G401.6 (cell line): ENCODE measurements around the gene CTXN1.
"Not testable (repeated sequence)": the region's sequence is repeated elsewhere in the genome, so short reads cannot be mapped to it uniquely, and the experiment has no call there.

Experiments
- FAIRE-seq: peaks from 2 replicates; lab custom pipeline; 2012; peaks lifted over from hg19 to GRCh38; lab: Jason Lieb, UNC

The CTXN1 gene

DNA sequence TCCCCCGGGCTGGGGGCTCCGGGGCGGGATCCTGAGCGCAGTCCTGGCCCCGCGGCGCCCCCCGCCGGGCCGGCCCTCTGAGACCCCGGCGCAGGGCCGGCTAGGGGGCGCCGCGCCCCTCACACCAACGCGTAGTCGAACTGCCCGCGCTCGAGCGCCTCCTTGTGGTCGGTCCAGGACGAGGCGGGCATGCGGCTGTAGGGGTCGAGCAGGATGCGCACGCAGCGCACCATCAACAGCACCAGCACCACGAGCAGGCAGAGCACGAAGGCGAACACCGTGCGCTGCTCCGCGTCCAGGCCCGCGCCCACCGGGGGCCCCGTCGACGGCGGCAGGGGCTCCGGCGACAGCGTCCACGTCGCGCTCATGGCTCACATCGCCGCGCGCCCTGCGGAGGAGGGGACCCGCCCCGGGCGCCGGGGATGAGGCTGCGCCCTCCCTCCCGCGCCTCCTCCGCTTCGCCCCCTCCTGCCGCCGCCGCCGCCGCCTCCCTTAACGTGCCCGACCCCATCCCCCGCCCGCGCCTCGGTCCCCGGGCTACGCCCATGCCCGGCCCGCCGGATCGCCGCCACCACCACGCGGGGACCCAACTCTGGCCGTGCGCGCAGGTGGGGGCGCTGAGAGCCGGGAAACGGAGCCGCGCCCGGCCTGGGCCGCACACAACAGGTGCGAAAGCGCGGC, 624 bp downstream of the CTXN1 start:
- no peak for FAIRE-seq

DNA sequence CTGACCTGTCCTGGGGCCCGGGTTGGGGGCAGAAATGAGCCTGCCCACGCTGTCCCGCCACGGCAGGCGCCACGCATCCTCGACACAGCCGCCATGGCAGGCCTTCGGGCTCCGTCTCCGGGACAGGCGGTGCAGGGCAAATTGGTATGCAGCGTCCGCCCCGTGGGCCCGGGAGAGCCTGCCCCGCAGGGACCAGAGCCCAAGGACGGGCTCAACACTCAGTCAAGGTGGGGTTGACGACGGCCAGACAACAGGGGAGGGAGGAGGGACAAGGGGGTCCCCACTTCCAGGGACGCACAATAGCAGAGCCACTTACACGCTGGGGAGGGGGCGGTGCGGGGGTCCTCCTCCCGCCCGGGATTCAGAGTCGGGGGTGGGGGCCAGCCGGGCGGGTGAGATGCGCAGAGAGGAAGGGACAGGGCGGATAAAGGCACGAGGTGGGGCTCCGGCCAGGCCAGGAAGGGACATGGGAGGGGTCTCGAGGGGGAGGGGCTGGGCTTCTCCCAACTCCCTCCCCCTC, 1.2 kb downstream of the CTXN1 start:
- no peak for FAIRE-seq

DNA sequence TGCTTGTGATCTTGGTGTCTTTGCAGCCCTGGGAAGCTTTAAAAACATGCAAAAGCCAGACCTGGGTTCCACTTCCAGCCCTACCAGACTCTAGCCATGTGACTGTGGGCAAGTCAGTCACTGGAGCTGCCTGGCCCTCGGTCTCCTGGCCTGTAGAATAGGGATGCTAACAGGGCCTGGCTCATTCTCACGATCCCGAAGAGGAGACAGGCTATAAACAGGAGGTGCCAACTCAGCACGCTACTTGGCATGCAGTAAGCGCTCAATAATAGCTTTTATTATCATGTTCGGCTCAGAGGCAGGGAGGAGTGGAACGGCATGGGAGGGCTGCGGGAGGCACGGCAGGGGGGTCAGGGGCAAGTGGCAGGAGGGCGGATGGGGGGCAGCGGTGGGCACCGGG, 1.7 kb downstream of the CTXN1 start:
- no peak for FAIRE-seq

DNA sequence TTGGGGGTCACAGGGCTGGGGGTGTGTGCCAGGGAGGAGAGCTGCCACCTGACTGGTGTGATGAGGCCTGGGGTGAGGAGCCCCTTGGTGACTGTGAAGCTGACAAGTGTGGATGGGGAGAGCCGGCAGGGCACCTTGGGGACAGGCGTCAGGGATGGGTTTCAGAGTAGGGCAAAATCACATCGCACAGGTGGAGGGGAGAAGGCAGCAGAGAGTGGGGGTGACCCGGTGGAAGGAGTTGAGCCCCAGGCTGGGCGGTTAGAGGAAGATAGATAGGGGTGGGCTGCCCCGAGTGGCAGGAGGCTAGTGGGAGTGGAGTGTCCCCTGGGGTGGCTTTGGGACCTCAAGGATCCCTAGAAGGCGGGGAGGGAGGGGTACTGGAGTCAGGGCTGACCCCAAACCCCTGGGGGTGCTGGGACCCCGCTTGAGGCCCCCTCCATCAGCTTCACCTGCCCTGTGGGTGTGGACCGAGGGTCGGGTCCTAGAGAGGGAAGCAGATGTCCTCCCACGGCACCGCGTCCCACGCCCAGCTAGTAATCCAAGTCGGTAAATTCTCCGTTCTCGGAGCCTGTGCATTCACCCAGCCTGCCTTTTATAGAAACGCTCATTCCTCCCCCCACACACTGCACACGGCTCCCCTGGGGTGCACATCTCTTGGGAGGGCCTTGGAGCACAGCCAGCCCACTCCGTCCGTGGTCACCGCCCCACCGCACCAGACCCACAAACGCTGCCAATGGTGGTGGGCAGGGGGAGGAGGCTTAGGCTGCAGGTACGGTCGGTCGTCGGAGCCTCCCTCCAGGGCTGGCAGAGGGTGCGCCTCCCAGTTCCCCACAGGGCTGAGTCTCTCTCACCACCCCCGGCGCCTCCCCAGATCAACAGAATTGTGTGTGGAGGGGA, 2.4 kb downstream of the CTXN1 start:
- no peak for FAIRE-seq

DNA sequence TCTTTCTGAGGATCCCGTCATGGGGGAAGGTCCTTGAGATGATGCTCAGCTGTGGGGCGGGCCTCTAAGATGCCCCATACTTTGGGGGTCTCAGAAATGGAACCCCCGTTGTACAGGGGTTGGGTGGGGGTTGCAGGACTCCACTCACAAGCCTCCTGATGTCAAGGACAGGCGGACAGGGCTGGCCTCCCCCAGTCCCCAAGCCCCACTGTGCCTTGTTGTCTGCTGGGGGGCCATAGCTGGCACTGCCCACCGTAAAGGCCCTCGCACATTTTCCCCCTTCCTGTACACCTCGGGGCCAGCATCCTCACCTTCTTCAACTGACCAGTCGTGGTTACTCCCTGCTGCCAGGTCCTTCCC, 3.1 kb downstream of the CTXN1 start:
- no peak for FAIRE-seq

DNA sequence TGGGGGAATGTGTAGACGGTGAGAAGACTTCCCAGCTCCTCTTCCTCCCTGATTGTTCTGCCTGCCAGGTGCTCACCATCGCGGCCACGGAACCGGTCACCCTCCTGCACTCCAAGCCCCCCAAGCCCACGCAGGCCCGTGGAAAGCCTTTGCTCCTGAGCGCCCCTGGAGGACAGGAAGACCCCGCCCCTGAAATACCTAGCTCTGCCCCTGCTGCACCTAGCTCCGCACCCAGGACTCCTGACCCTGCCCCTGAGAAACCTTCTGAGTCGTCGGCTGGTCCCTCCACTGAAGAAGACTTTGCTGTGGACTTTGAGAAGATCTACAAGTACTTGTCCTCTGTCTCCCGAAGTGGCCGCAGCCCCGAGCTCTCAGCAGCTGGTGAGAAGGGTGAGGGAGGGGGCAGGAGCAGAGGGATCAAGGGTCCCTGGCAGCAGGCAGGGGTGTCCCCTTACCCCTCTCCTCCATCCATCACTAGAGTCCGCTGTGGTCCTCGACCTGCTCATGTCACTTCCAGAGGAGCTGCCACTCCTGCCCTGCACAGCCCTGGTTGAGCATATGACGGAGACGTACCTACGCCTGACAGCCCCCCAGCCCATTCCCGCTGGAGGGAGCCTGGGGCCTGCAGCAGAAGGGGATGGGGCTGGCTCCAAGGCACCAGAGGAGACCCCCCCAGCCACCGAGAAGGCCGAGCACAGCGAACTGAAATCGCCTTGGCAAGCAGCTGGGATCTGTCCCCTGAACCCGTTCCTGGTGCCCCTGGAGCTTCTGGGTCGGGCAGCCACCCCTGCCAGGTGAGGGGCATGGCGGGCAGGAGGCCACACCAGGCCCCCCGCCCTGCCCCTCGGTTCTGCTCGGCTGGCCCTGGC, 3.7 kb downstream of the CTXN1 start:
- no peak for FAIRE-seq

DNA sequence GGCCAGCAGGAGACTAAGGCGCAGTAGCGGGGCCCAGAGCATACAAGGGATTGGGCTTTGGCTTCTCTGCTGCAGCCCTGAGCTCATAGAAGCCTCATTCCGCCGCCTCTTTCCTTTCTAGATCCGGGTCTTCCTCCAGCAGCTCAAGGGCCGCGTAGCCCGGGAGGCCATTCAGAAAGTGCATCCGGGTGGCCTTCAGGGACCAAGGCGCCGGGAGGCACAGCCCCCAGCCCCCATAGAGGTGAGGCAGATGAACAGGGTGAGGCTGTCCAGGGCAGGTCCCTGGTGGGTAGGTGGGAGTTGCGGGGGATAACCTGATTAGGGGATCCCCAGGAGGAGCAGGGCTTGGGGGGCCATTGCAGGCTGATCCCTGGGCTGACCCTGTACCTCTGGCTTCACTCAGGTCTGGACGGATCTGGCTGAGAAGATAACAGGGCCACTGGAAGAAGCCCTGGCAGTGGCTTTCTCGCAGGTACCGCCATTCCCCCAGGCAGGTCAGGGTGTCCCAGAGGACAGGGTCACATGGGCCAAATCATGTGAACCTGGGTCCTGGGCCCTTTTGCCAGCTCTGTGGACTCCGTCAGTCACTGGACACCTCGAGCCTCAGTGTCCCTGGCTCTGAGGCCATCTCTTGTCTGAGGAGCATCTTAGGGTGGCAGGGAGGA, 4.5 kb downstream of the CTXN1 start:
- no peak for FAIRE-seq

DNA sequence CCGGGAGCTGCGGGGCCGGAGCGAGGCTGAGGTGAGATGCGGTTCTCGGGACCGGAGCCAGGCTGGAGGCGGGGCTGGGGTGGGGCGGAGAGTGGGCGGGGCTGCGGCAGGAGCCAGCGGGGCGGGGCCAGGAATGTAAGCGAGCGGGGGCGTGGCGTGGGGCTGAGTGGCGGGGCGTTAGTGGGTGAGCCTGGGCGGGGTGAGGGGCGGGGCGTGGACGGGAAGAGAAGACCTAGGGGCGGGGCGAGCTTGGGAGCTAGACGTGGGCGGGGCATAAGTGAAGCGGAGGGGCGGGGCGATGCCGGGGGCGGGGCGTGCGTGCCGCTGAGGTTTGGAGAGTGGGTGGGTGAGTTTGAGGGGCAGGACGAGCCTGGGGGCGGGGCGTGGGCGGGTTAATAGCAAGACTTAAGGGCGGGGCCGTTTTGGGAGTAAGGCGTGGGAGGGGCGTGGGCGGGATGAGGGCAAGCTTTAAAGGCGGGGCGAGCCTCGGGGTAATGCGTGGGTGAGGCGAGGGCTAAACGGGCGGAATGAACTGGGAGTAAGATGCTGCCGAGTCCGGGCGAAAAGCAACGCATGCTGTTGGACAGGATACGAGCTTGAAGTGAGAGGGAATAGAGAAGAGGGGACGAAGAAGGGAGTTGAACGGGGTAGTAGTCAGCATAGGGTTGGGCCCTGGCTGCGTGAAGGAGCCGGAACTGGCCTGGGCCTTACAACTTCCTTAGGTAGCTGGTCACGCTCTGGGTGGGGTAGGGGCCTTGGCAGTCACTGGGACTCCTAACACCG, 5.2 kb downstream of the CTXN1 start:
- FAIRE-seq: peak; percentile 59

DNA sequence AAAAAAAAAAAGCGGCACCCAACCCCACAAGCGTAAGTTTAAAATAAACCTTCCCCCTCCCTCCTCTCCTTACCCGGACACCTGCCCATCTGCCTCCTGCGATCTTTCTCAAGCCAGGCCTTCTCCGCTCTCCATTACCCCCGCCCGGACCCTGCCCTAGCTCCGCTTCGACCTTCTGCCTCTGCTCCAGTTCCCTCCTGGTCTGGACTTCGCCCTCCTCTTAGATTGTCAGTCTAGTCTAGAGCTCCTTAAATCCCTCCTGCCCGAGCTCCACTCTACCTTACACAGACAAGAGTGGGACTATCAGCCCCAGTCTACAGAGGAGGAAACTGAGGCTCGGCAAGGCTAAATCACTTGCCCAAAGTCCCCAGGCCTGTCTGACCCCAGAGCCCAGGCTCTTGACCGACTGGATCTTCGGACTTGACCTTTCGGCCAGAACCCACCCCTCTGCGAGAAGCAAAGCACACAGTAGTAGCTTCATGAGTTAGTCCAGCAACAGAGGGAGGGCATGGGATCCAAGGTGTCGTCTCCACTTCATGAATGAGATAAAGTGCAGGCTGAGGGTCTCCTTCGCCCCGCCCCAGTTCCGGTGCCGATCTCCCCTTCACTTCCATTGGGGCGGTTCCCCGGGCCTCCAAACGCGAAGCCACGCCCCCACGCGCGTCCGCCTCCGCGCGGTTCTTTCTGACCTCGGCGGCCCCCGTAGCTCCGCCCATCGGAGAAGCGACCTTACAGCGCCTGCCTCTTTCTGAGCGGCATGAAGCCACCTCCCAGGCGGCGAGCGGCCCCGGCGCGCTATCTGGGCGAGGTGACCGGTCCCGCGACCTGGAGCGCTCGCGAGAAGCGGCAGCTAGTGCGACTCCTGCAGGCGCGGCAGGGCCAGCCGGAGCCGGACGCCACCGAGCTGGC, 6.1 kb downstream of the CTXN1 start, which contains the start of gene SNAPC2:
TSS of gene SNAPC2 (plus strand) at position 729 of the 909 bp plus-strand sequence. CDS start at position 758, 29 bp downstream.
- FAIRE-seq: peak; percentile 75

DNA sequence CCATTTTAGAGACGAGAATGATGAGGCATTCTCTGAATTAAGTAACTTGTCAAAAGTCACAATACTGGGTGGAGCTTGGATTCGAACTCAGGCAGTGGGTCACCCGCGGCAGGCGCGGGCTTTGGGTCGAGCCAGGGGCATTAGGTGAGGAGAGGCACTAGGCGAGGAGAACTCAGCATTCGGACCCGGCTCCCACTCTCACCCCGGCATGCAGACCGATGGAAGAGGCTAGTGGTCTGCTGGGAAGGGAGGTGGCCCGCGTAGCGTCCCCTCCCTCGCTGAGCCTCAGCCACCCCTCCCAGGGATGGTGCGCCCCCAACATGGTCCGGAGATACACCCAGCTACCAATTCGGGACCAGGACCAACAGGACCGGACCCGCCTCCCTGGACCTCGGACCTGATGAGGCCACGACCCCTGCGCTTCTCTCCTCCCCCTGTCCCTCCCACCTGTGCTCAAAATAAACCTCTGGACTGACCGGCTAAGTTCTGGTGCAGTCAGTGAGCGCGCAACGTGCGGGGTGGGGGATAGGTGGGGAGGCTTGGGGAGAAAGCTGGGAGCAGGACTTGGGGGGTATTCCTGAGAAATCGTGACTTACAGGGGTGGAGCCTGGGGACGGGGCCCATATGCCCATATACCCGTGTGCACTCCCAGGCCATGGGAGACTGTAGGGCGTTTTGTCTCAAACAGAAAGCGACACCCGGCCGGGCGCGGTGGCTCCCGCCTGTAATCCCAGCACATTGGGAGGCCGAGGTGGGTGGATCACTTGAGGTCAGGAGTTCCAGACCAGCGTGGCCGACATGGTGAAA, 7.1 kb downstream of the CTXN1 start:
- no peak for FAIRE-seq

DNA sequence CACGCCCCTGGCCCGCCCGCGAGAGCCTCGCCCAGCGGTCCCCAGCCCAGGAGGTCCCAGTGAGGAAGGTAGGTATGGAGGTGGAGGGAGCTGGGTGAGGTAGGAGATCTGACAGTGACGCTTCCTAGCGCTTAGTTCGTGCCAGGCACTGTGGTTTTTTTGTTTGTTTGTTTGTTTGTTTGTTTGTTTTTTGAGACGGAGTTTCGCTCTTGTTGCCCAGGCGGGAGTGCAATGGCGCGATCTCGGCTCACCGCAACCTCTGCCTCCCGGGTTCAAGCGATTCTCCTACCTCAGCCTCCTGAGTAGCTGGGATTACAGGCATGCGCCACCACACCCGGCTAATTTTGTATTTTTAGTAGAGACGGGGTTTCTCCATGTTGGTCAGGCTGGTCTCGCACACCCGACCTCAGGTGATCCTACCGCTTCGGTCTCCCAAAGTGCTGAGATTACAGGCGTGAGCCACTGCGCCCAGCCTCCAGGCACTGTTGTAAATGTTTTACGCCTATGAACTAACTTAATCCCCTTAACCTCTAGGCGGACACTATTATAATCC, 7.8 kb downstream of the CTXN1 start:
- not testable (repeated sequence) for FAIRE-seq

DNA sequence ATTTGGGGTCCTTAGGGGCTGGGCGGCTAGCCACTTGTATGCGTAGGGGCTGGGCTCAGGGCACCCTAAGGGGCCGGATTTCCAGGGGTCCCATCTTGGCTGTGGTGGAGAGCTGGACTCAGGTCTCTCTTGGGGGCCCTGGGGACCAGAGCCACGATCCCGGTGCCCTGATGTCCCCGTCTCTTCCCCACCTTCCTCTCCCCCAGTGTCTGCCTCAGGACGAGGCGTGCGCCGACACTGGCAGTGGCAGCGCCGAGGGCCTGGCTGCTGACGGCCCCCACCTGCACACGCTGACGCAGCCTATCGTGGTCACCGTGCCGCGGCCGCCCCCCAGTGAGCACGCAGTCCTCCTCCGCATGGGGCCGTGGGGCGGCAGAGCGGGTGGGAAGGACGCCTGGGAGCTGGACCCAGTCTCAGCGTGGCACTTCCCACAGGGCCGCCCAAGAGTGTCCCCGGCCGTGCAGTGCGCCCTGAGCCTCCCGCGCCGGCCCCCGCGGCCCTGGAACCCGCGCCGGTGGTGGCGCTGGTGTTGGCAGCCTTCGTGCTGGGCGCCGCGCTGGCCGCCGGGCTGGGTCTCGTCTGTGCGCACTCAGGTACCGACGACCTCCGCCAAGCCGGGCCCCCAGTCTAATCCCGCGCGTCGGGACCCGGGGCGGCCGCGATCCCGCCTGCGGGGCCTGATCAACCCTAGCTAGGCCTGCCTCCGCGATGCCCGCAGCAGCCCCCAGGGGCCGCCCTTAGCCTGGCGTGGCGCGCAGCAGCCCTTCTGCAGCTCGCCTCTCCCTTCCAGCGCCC, 8.5 kb downstream of the CTXN1 start:
- no peak for FAIRE-seq

DNA sequence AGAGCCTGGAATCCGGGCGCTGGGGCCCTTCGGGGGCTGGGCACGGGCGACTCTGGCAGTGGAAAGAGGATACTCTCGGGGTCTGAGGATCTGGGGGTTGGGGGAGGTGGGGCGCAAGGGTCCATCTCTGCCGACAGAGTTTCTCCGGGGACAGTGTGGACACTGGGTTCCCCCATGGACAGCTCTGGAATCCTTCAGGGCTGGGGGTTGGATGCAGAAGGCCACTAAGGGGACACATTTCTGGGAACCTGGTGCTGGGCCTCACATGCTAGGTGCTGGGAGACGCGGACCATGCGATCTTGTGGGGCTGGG, 9.0 kb downstream of the CTXN1 start:
- no peak for FAIRE-seq

DNA sequence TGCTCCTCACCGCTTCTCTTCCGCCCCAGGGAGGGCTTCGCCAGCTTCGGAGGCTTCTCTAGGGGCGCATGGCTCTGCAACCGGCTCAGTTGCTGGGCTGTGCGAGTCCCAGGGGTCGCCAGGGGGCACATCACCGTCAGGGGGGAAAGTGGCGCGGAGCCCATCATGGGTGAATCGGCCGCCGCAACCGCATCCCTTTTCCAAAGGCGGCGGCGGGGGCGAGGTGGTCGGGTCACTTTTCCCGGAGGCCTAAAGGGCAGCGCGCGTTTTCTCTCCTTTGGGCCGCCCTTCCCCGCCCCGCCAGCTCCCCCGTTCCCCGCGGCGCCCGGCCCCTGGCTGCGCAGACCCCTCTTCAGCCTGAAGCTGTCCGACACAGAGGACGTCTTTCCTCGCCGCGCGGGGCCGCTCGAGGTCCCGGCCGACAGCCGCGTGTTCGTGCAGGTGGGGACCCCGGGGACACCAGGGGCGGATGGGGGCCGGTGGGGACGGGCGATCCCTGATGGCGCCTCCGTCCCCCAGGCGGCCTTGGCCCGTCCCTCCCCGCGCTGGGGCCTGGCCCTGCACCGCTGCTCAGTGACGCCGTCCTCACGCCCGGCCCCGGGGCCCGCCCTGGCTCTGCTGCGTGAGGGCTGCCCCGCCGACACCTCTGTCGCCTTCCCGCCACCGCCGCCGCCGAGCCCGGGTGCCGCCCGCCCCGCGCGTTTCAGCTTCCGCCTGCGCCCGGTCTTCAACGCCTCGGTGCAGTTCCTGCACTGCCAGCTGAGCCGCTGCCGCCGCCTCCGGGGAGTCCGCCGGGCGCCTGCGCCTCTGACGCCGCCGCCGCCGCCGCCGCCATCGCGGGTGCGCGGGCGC, 9.6 kb downstream of the CTXN1 start:
- no peak for FAIRE-seq

DNA sequence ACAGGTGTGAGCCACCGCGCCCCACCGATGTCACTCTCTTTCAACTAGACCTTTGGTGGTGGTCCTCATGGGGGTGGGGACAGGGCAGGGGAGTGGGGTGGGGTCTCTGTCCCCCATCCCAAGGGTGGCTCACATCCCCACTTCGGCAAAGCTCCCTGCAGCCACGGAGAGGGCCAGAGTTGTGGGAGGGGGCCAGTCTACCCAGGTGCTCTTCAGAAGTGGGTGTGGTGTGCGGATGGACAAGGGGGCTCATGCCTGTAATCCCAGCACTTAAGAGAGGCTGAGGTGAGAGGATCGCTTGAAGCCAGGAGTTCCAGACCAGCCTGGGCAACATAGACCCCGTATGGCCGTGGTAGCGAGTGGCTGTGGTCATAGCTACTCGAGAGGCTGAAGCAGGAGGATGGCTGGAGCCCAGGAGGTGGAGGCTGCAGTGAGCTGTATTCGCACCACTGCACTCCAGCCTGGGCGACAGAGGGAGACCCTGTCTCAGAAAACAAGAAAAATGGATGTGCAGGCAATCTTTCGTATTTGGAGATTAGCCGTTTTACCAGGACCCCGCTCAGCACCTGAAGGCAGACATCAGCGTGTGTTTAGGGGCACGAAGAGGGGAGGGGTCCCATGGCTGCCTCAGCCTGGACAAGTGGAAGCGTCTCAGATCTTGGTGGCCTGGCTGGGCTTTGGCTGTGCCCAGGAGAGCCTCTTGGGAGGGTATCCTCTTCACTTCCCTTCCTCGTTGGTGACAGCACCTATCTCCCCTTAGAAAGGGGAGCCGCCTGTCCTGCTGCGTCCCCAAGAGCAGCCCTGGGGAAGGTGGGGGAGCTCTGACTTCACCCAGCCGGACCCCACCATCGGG, 10.5 kb downstream of the CTXN1 start:
- no peak for FAIRE-seq

DNA sequence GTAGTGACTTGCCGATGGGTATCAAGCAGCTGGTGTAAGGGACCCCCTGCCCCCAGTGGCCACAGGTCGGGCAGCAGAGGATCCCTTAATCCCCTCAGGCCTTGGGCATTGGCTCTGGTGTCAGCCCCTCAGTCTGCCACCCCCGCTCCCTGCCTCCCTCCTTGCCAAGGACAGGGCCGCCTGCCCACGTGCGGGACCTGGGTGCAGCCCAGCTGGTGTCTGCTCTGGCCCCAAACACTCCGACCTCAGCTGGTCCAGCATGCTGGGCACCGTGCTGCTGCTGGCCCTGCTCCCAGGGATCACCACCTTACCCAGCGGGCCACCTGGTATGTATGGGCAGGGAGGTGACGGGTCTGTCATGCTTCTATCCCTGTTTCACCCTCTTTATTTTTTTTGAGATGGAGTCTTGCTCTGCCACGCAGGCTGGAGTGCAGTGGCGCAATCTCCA, 11.3 kb downstream of the CTXN1 start, which contains the start of gene TGFBR3L:
TSS of gene TGFBR3L (plus strand) at position 233 of the 448 bp plus-strand sequence.
- no peak for FAIRE-seq
